ENCODE results near the gene NDEL1. TPM values are rescaled to one million over a fixed set of nuclear protein-coding genes. Genes with fewer than 3 reads are reported as not detected.
A peak's percentile ranks its signal among the peaks of the same experiment; 100 is the strongest.

The NDEL1 gene
- total RNA-seq, 1 donor from 2014 or later, result 60.2 TPM

GRCh38 chr17:8480011-8480976, 44.6 kb downstream of the NDEL1 start:
- no peaks in the 10 kb centered on the region for H3K4me1 Mint-ChIP-seq
- H3K9me3 Mint-ChIP-seq, result peaks cover 8% of the 10 kb centered on the region
- no peak overlapping the region for H3K27ac Mint-ChIP-seq
- no peak for DNase-seq (ENCODE audit: low spot score in 2 of 2, unreplicated experiment in 2 of 2)
- H3K27me3 Mint-ChIP-seq (ENCODE audit: low read depth), result no peaks in the 10 kb centered on the region
- peaks cover 64% of the 10 kb centered on the region for H3K36me3 Mint-ChIP-seq
- no peak for TF ChIP-seq CTCF (IDR thresholded peaks at IDR 0.05; ENCODE audit: unreplicated experiment)
- H3K4me3 Mint-ChIP-seq, result no peak overlapping the region

- TF ChIP-seq CTCF (IDR thresholded peaks at IDR 0.05; ENCODE audit: unreplicated experiment), result no peak
Measured at GRCh38 chr17:8481089-8481488, 45.4 kb downstream of the NDEL1 start.

GRCh38 chr17:8481703-8482102, 46.0 kb downstream of the NDEL1 start:
- H3K27me3 Mint-ChIP-seq (ENCODE audit: low read depth), result no peaks in the 10 kb centered on the region
- no peak overlapping the region for H3K27ac Mint-ChIP-seq
- no peak for TF ChIP-seq CTCF (IDR thresholded peaks at IDR 0.05; ENCODE audit: unreplicated experiment)
- H3K4me1 Mint-ChIP-seq, result no peaks in the 10 kb centered on the region
- no peak for DNase-seq (ENCODE audit: low spot score in 2 of 2, unreplicated experiment in 2 of 2)
- peaks cover 68% of the 10 kb centered on the region for H3K36me3 Mint-ChIP-seq
- H3K9me3 Mint-ChIP-seq, result peaks cover 15% of the 10 kb centered on the region
- no peak overlapping the region for H3K4me3 Mint-ChIP-seq

More at GRCh38 chr17:8481089-8481488, 45.4 kb downstream of the NDEL1 start:
- H3K4me3 Mint-ChIP-seq, result no peak overlapping the region
- H3K27me3 Mint-ChIP-seq (ENCODE audit: low read depth), result no peaks in the 10 kb centered on the region
- H3K9me3 Mint-ChIP-seq, result peaks cover 15% of the 10 kb centered on the region
- no peaks in the 10 kb centered on the region for H3K4me1 Mint-ChIP-seq
- no peak overlapping the region for H3K27ac Mint-ChIP-seq
- peaks cover 65% of the 10 kb centered on the region for H3K36me3 Mint-ChIP-seq
- no peak for DNase-seq (ENCODE audit: low spot score in 2 of 2, unreplicated experiment in 2 of 2)

DNA sequence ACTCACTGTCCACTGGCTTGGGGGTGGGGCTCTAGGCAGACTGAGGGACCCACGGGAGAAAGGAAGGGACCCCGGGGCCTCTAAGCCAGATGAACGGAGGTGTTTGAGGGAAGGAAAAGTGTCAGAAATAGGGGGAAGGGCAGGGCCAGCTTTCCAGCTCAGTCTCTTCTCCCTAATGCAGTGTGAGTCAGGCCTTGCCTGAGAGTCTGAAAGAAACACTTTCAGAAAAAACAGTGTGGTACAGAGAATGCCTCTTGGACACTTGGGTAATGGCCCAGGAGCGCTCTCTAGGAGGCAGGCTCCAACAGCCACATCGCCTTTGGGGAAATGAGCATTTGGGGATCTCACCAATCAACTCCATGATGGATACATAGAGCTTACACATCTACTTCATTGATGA, 46.9 kb downstream of the NDEL1 start:
- no peaks in the 10 kb centered on the region for H3K4me1 Mint-ChIP-seq
- peak overlapping the region; percentile 47 for H3K27ac Mint-ChIP-seq
- H3K9me3 Mint-ChIP-seq, result peaks cover 15% of the 10 kb centered on the region
- H3K27me3 Mint-ChIP-seq (ENCODE audit: low read depth), result no peaks in the 10 kb centered on the region
- peaks cover 76% of the 10 kb centered on the region for H3K36me3 Mint-ChIP-seq
- H3K4me3 Mint-ChIP-seq, result no peak overlapping the region
- no peak for TF ChIP-seq CTCF (IDR thresholded peaks at IDR 0.05; ENCODE audit: unreplicated experiment)
- no peak for DNase-seq (ENCODE audit: low spot score in 2 of 2, unreplicated experiment in 2 of 2)

DNA sequence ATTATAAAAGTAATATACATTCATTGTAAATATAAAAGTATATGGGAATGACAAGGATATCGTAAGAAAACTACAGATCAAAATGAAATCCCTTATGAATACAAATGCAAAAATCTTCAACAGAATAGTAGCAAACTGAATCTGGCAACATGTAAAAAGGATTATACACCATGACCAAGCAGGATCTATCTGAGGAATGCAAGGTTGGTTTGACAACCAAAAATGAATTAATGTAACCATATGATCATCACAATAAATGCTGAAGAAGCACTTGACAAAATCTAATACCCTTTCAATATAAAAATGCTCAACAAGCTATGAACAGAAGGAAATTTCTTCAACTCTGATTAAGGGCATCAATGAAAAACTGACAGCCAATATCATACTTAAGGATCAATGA, 48.8 kb downstream of the NDEL1 start:
- H3K27me3 Mint-ChIP-seq (ENCODE audit: low read depth), result no peaks in the 10 kb centered on the region
- H3K4me1 Mint-ChIP-seq, result no peaks in the 10 kb centered on the region
- peaks cover 15% of the 10 kb centered on the region for H3K9me3 Mint-ChIP-seq
- TF ChIP-seq CTCF (IDR thresholded peaks at IDR 0.05; ENCODE audit: unreplicated experiment), result no peak
- no peak for DNase-seq (ENCODE audit: low spot score in 2 of 2, unreplicated experiment in 2 of 2)
- no peak overlapping the region for H3K4me3 Mint-ChIP-seq
- peaks cover 81% of the 10 kb centered on the region for H3K36me3 Mint-ChIP-seq
- H3K27ac Mint-ChIP-seq, result no peak overlapping the region
